HL-60/S4 (cell line): ENCODE measurements around the gene SNX19.
"Not testable (repeated sequence)": the region's sequence is repeated elsewhere in the genome, so short reads cannot be mapped to it uniquely, and the experiment has no call there.

Experiments
- in situ Hi-C: fragments of 300-500 bp; cut with MboI; formaldehyde crosslinking; loops from 2 replicates; pipeline ENCODE4 v1.14.3; 2022; ENCODE audit warnings: low sequenced_read_pairs

The SNX19 gene

GRCh38 chr11:130916238-130916855 lies at the start of gene SNX19:
SNX19 (minus strand) TSS chr11:130916479; CDS start chr11:130915939, 540 bp downstream.
- in situ Hi-C loops = no loop called here

- in situ Hi-C loops = no loop called here
Measured at GRCh38 chr11:130964058-130964792, 47.9 kb upstream of the SNX19 start.

GRCh38 chr11:130947889-130948288 lies 31.6 kb upstream of the SNX19 start:
- in situ Hi-C loops = no loop called here

- in situ Hi-C loops = no loop called here
Measured at GRCh38 chr11:130947481-130947880, 31.2 kb upstream of the SNX19 start.

- in situ Hi-C loops = no loop called here
Measured at GRCh38 chr11:130947058-130947457, 30.8 kb upstream of the SNX19 start.

- in situ Hi-C loops = no loop called here
Measured at GRCh38 chr11:130945896-130946295, 29.6 kb upstream of the SNX19 start.

GRCh38 chr11:130940706-130941105 lies 24.4 kb upstream of the SNX19 start:
- in situ Hi-C loops = no loop called here

GRCh38 chr11:130937051-130937450 lies 20.8 kb upstream of the SNX19 start:
- in situ Hi-C loops = no loop called here

GRCh38 chr11:130932086-130932712 lies 15.9 kb upstream of the SNX19 start:
- in situ Hi-C loops = no loop called here

GRCh38 chr11:130924750-130925149 lies 8.5 kb upstream of the SNX19 start:
- in situ Hi-C loops = no loop called here

GRCh38 chr11:130920612-130921011 lies 4.3 kb upstream of the SNX19 start:
- in situ Hi-C loops = not testable (repeated sequence)

GRCh38 chr11:130918081-130918480 lies 1.8 kb upstream of the SNX19 start:
- in situ Hi-C loops = no loop called here

GRCh38 chr11:130916910-130917309 lies 631 bp upstream of the SNX19 start:
- in situ Hi-C loops = no loop called here

GRCh38 chr11:130915603-130916237 lies 559 bp downstream of the SNX19 start:
- in situ Hi-C loops = no loop called here

- in situ Hi-C loops = no loop called here
Measured at GRCh38 chr11:130913268-130913667, 3.0 kb downstream of the SNX19 start.

- in situ Hi-C loops = no loop called here
Measured at GRCh38 chr11:130912552-130912951, 3.7 kb downstream of the SNX19 start.

- in situ Hi-C loops = no loop called here
Measured at GRCh38 chr11:130911306-130911705, 5.0 kb downstream of the SNX19 start.

- in situ Hi-C loops = no loop called here
Measured at GRCh38 chr11:130909650-130910049, 6.6 kb downstream of the SNX19 start.

- in situ Hi-C loops = no loop called here
Measured at GRCh38 chr11:130908770-130909625, 7.3 kb downstream of the SNX19 start.

GRCh38 chr11:130908061-130908460 lies 8.2 kb downstream of the SNX19 start:
- in situ Hi-C loops = no loop called here

GRCh38 chr11:130907229-130907628 lies 9.1 kb downstream of the SNX19 start:
- in situ Hi-C loops = no loop called here
